ENCODE measurements around the gene ADCY4.
"Not testable (repeated sequence)": the region's sequence is repeated elsewhere in the genome, so short reads cannot be mapped to it uniquely, and the experiment has no call there.

Gene ADCY4

DNA sequence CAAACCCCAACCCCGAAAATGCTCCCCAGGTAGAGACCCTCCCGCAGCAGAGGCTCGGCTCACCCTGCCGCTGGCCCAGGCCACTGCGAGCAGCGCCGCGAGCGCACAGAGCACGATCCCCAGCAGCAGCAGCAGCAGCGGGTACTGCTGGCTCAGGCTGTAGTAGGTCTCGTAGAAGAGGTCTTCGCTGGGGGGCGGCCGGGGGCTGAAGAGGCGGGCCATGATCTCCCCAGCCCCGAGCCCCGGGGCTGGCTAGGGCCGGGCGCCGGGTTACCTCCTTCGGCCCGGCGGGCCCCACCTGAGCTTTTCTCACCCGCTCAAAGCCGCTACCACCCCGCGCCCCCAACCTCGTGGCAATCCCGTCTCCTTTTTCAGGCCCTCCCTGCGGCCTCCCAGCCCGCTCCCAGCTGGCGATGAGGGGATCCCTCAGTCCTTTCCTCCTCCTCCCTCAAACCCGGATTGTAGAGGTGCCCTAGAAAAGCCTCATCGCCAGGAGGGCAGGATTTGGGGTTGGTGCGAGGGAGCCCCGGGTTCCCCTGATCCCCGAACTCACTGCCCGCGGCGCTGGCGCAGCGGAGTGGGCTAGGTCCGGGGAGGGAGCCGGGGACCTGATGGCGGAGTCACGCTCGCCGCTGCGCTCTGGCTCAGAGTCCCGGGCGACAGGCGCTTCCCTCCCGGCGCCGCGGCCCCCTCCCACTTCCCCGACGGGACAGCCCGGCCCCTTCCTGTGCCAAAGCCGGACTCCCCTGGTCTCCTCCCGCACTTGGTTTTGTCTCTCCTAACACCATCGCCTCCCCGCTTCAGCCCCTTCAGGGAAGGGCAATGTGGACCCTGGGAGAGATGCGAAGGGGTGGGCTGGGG lies at the start of gene ADCY4:
TSS of gene ADCY4 (minus strand) at position 641 of the 861 bp plus-strand sequence. CDS start at position 222, 419 bp downstream.
- no peak for DNase-seq

DNA sequence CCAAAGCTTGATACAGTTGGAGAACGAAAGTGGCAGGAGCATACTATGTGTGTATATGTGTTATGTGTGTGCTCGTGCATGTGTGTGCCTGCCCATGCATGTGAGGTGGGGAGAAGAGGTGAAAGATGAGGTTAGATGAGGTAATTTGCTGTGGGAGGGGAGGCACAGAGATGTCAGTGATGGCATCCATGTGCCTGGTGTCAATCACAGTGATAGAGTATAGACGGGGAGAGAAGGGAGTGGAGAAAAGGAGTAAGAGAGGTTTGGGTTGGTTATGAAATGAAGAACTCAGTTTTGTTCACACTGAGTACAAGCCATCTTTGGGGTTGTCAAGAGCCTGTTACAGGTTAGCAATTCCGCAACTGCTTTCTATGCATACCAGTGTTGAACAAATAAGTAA lies 49.3 kb upstream of the ADCY4 start:
- no peak for DNase-seq

DNA sequence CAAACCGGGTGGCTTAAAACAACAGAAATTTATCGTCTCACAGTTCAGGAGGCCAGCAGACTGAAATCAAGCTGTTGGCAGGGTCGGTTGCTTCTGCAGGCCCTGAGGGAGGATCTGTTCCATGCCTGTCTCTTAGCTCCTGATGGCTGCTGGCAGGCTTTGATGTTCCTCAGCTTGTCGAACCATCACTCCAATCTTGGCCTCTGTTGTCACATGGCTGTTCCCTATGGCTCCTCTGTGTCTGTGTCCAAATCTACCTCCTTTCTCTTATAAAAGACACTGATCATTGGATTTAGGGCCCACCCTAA lies 47.1 kb upstream of the ADCY4 start:
- no peak for DNase-seq

DNA sequence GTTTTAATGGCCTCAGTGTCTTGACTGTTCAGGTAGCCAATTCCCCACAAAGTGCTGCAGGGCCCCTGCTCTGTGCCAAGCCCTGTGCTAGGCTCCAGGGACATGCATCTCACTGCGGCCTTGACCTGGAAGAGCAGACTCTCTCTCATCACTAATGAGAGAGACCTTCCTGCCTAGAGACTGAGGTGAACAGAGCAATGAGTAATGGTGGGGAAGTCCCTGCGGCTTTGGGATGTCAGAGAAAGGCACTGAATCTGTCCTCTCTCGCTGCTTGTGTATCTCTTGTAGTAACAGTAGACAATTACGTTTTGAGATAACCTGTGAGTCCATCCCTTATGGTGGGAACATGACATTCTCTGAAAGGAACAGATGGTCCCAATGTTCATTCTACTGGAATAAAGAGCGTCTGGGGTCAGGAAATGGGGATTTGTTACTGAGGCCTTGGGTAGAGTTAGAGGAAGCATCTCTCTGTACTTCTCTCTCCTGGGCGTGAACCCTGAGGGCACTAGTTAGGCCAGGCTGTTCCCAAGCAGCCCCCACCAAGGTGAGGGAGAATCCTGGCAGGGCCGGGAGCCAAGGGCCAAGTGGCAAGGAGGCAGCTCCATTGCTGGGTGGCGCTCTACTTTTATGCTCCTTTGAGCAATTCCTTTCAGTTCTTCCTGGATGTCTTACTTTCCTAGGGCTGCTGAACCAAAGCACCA lies 46.6 kb upstream of the ADCY4 start:
- DNase-seq = no peak

DNA sequence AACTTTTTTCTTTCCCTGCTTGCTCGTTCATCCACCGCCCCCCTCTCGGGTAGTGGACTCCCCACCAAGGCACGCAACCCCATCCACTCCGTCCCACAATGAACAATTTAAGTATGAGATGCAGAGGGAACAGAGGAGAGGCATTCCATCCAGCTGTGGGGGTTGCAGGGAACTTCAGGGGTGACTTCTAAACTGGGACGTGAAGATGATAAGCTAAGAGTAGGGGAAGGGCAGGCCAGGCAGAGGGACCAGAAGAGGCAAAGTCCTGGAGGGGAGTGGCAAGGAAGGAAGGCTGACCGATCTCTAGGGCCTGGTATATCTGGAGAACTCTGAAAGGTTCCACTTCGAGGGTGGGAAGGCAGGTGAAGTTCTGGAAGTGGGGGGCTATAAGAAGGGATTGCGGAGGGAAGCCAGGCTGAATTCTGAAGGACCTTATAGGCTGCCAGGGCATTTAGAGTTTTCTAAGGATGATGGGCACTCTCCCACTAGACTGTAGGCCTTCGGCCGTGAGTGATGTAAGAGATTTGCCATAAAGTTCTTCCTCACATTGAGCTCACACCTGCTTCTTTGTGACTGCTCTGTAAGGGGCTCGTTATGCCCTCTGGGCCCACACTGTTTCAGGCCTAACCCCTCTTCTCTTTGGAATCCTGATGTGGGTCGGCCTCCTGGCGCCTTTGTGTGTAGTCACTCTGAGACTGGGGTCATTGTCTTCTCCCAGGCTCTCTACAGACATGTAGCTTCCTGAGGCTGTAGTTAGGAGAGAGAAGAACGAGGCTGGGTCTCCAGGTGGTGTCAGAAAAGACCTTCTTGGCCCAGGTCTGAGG lies 45.2 kb upstream of the ADCY4 start:
- DNase-seq = no peak

DNA sequence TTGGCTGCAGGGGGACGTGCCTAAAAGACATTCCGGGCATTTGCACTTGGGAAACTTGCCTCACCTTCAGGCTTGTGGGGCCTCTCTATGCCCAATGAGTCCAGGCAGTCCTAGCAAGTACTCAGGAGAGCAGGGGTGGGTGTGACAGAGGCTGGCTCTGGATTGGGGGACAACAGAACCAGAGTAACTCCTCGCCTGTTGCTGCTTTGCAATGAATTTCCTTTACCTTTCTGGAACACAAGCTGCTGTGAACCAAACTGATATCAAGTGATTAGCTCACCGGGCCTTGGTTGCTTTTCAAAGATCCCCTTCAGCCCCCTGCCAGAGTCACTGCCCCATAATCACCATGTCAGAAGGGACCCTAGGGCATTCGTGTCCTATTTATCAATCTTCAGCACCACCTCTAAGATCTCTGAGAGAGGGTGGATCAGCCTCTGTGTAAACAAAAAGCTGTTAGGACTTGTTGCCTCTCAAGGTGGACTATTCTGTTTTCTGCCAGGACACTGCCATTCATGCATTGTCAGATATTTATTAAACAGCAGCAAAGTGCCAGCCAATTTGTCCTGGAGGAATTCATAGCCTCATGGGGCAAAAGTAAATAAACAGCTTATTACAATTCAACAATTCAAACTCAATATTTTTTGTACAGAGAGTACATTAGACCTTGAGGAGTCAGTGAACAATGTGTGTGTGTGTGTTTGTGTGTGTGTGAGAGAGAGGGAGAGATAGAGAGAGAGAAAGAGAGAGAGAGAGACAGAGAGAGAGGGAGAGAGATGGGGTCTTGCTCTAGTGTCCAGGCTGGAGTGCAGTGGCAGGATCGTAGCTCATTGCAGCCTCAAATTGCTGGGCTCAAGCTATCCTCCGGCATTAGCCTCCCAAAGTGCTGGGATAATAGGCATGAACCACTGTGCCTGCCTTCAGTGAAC lies 44.4 kb upstream of the ADCY4 start:
- no peak for DNase-seq

DNA sequence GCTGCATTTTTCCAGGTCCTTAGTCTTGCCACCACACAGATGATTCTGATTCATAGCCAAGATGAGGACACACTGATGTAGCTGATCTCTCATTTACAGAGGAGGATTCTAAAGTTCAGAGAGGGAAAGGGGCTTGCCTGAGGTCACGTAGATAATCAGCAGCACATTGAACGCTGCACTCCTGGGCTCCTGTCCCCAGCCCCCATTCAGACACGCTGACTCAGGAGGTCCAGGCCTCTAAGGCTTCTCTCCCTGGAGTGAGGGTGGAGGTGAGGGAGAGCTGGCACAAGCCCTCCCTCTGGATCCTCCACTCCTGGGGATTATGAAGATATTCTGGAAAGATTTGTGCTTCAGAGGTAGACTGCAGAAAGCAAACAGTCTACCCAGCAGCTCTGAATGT lies 43.5 kb upstream of the ADCY4 start:
- DNase-seq = no peak

DNA sequence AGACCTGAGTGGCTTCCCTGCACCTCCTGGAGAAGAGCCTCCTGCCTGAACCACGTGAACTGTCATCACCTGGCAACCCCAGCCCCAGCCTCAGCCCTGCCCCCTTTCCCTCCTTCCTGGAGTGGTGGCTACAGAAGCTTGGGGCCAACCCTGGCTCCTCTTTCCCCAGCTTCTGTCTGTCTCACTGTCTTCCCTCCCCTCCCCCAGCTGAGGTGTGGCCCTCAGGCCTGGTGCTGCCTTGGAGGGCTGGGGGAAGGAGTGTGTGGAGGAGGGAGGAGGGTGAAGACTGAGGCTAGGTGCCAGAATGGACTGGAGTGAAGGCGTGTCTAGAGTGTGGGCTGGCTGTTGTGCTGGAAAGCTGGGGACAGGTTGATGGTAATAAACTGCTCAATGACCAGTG lies 42.8 kb upstream of the ADCY4 start:
- DNase-seq = peak; percentile 91

DNA sequence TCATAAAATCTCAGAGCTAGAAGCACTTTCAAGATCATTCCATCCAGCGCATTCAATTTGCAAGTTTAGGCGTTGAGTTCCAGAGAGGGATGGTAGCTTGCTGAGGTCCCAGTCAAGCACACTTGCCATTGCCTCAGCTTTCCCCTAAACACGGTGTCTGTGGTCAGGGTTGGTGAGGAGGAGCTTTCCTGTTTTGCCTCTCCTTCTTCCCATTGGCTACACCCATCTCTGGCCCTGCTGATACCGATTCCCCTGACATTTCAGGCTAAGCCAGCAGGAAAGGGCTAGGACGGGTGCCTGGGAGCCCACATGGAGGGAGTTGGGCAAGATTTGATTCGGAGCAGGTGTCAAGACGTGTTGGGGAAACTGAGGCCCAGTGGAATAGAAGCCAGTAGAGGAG lies 42.3 kb upstream of the ADCY4 start:
- no peak for DNase-seq

DNA sequence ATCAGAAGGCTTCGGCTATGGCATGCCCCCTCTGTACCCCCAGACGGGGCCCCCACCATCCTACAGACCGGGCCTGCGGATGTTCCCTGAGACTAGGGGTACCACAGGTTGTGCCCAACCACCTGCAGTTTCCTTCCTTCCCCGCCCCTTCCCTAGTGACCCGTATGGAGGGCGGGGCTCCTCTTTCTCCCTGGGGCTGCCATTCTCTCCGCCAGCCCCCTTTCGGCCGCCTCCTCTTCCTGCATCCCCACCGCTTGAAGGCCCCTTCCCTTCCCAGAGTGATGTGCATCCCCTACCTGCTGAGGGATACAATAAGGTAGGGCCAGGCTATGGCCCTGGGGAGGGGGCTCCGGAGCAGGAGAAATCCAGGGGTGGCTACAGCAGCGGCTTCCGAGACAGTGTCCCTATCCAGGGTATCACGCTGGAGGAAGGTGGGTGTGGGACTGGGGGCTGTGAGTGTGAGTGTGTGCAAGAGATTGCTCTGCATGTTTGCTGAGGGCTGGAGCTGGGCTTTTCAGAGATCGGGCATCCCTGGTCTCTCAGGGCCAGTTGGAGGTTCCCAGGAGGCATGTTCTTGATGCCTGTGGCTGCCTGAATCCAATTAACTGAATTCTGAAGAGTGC lies 41.7 kb upstream of the ADCY4 start:
- DNase-seq = no peak

DNA sequence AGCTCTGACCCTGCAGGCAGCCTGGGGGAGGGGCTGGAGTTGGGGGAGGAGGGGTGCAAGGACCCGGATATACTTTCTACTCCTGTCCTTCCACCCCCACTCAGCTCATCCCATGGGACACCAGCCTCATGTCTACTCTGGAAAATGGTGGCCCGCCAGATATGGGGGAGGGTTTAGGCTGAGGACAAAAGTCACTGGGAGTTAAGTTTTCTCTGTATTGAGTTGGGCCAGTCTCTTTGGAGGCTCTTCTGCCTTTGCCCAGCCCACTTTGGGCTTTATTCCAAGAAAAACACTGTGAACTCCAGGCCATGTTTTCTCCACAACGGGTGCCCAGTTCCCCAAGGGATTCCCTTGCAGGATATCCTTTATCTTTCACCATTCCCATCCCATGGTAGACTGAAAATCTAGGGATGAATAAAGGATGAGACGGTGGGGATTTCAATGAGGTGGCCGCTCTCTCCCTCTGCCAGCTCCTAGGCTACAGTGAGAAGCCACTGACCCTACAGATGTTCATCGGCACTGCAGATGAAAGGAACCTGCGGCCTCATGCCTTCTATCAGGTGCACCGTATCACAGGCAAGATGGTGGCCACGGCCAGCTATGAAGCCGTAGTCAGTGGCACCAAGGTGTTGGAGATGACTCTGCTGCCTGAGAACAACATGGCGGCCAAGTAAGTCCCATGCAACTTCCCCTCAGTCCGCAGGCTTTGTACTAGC lies 38.0 kb upstream of the ADCY4 start:
- DNase-seq = no peak

DNA sequence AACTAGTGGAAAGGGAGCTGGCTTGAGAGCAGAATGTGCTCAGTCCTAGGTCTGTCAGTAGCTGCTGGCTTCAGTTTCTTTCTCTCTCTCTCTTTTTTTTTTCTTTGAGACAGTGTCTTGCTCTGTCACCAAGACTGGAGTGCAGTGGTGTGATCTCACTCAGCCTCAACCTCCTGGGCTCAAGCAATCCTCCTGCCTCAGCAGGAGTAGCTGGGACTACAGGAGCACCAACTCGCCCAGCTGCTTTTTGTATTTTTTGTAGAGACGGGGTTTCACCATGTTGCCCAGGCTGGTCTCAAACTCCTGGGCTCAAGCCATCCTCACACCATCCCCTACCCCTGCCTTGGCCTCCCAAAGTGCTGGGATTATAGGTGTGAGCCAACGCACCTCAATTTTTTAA lies 36.7 kb upstream of the ADCY4 start:
- not testable (repeated sequence) for DNase-seq

DNA sequence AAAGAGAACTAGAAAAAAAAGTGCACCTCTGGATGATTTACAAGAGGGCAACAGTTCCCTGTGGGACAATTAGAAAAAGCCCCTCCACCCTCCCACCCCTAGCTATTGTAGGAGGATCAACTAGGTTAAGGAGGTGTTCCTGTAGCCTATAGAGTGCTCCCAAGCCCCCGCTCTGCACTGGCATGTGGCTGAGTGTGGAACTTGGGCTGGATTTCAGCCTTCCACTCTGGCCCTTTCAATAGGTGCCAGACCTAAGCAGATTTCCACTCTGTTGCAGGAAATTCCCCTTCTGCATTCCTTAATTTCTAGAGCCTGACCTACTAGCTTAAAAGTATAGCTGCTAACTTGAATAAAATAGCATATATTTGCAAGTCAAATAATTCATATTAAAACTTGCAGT lies 35.9 kb upstream of the ADCY4 start:
- no peak for DNase-seq

DNA sequence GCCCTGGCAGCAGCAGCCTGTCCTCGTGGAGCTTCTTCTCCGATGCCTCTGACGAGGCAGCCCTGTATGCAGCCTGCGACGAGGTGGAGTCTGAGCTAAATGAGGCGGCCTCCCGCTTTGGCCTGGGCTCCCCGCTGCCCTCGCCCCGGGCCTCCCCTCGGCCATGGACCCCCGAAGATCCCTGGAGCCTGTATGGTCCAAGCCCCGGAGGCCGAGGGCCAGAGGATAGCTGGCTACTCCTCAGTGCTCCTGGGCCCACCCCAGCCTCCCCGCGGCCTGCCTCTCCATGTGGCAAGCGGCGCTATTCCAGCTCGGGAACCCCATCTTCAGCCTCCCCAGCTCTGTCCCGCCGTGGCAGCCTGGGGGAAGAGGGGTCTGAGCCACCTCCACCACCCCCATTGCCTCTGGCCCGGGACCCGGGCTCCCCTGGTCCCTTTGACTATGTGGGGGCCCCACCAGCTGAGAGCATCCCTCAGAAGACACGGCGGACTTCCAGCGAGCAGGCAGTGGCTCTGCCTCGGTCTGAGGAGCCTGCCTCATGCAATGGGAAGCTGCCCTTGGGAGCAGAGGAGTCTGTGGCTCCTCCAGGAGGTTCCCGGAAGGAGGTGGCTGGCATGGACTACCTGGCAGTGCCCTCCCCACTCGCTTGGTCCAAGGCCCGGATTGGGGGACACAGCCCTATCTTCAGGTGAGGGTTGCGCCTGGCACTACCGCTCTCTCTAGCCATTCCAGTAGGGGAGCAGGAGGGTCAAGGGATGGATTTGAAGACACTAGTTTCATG lies 35.2 kb upstream of the ADCY4 start:
- DNase-seq = no peak

DNA sequence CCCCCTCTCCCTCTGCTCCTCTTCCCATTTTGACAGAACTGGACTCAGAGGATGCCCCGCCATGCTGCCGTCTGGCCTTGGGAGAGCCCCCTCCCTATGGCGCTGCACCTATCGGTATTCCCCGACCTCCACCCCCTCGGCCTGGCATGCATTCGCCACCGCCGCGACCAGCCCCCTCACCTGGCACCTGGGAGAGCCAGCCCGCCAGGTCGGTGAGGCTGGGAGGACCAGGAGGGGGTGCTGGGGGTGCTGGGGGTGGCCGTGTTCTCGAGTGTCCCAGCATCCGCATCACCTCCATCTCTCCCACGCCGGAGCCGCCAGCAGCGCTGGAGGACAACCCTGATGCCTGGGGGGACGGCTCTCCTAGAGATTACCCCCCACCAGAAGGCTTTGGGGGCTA lies 34.6 kb upstream of the ADCY4 start:
- no peak for DNase-seq

DNA sequence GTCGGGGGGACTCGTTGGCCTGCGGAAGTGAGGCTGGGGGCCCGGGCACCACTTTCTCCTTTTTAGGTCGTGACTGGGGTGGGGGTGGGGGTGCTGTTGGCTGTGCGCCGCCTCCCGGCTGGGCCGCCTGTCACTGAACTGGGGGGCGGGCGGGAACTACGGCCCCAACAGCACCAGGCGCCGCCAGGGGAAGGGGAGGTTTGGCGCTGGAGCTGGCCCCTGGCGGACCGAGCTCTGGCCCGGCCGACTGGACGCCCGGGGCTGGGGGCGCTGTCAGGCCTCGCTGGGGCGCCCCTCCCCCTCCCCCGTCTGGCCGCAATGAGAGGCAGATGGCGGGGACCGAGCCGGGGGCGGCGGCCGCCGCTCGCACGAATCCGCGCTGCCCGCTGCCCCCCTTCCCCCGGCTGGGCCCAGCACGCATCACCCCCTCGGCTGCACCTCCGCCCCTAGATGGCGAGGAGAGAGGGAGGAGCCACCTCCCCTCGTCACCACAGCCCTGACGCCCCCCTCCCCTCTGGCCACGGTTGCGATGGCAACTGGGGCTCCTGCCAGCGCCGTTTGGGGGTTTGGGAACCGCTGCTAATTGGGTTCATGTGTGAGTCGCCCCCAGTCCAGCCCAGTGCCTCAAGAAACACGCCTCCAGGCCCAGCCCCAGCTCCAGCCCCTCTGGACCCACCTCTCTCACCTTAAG lies 33.8 kb upstream of the ADCY4 start:
- DNase-seq = no peak

DNA sequence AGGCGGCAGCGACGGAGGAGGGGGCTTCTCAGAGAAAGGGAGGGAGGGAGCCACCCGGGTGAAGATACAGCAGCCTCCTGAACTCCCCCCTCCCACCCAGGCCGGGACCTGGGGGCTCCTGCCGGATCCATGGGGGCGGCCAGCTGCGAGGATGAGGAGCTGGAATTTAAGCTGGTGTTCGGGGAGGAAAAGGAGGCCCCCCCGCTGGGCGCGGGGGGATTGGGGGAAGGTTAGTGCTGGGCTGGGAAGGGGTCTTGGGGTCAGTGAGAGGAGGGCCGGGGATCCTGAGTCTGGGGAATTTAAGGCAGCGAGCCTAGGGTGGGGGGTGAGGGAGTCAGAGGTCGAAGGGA lies 33.3 kb upstream of the ADCY4 start:
- no peak for DNase-seq

DNA sequence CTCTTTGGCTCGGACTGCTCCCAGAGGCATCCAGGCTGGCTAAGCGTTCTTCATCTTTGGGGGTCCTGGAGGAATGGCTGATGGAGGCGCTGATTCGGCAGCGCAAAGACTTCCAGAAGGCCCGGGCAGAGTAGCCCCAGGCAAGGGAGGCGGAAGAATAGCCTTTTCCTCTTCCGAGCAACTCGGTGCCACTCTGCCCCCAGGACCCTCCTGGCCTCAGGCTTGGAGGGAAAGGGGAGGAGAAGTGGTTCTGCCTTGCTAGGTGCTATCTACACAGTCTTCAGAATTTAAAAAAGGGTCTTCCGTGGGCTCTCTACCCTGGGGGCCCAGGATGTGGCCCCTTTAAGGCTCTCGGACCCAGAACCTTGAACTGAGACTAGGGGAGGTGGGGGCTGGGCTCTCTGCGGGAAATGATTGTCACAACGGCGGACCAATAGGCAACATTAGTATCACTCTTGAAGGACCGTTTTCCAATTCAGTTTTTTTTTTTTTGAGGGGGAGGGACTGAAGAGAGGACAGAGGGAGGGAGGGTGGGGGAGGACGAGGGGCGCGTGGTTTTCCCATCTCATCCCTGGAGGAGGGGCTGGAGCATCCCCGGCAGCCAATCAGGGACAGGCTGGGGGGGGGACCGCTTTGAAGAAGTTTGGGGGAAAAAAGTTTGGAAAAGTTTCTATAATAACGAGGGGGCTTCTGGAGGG lies 32.8 kb upstream of the ADCY4 start, which contains the start of gene NFATC4:
TSS of gene NFATC4 (plus strand) at position 671 of the 698 bp plus-strand sequence. CDS start 157 bp downstream, outside the sequence.
- peak; percentile 88 for DNase-seq
